Fibroblast of lung (primary cell): Measurements from ENCODE around the gene VAMP1.

Experiments
- EZH2 ChIP-seq: IDR thresholded peaks from 2 replicates; pipeline ENCODE4 v1.5.1; 2012; ENCODE audit warnings: low read length, control low read depth, mild to moderate bottlenecking; ENCODE audit errors: missing control alignments
- TF ChIP-seq, protein P1 (sequence below), 2 donors: IDR thresholded peaks in 1 of 2; conservative IDR thresholded peaks in 1 of 2; 1 replicate in 1 of 2; 2 replicates in 1 of 2; pipeline ENCODE4 v1.5.1; 2011 to 2012; ENCODE audit warnings: low read length in 2 of 2, control low read depth in 1 of 2, inconsistent platforms in 1 of 2, low read depth in 1 of 2, mild to moderate bottlenecking in 1 of 2

DNA sequence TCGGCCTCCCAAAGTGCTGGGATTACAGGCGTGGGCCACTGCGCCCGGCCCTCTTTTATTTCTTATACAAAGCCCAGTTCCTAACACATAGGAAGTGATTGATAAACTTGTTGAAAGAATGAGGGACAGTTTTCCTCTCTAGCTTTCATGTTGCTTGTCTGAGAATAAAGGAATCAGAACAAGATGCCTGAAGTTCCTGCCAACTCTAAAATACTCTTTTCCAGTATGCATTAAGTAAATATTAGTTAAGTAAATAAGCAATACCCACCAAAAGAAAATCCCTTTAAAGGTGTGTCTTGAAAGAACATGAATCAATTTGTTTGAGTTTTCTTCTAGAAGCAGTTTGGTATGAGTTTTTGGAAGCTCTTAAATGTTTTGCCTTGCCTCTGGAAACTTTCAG is 50.1 kb downstream of the VAMP1 start:
- TF ChIP-seq, protein P1, sequence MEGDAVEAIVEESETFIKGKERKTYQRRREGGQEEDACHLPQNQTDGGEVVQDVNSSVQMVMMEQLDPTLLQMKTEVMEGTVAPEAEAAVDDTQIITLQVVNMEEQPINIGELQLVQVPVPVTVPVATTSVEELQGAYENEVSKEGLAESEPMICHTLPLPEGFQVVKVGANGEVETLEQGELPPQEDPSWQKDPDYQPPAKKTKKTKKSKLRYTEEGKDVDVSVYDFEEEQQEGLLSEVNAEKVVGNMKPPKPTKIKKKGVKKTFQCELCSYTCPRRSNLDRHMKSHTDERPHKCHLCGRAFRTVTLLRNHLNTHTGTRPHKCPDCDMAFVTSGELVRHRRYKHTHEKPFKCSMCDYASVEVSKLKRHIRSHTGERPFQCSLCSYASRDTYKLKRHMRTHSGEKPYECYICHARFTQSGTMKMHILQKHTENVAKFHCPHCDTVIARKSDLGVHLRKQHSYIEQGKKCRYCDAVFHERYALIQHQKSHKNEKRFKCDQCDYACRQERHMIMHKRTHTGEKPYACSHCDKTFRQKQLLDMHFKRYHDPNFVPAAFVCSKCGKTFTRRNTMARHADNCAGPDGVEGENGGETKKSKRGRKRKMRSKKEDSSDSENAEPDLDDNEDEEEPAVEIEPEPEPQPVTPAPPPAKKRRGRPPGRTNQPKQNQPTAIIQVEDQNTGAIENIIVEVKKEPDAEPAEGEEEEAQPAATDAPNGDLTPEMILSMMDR (conservative IDR thresholded peaks at IDR 0.05 in 1 of 2, IDR thresholded peaks at IDR 0.05 in 1 of 2; ENCODE audit: low read depth in 1 of 2, low read length in 2 of 2), result no peak
- TF ChIP-seq EZH2, result no peak
